HEK293 (cell line): ENCODE results near the gene MEG3.

Experiments
- CTCF ChIA-PET: fragments of 350-600 bp; formaldehyde crosslinking; extraction: SDS; loops from one replicate; lab custom pipeline; 2021; ENCODE audit warnings: antibody characterized with exemption; lab: Yijun Ruan, JAX
- POLR2A ChIA-PET: fragments of 300-600 bp; formaldehyde crosslinking; extraction: SDS; loops from one replicate; lab custom pipeline; 2020; ENCODE audit warnings: antibody characterized with exemption, inconsistent platforms; lab: Yijun Ruan, JAX
- H3K27ac ChIP-seq: fragments of 200-500 bp; sonication (Bioruptor generic); 2 replicates; pipeline ENCODE4 v1.5.1; 2014; ENCODE audit warnings: low read depth, low read length, control low read depth, inconsistent platforms; ENCODE audit errors: extremely low read depth
- H3K36me3 ChIP-seq, 2 experiments: fragments of 200-500 bp in 1 of 2; sonication (Bioruptor generic) in 1 of 2; 1 replicate in 1 of 2; 2 replicates in 1 of 2; pipeline ENCODE4 v1.5.1; 2014 to 2017; ENCODE audit warnings: inconsistent platforms in 2 of 2, low read length in 2 of 2; ENCODE audit not compliant: control insufficient read depth in 2 of 2, insufficient read depth in 1 of 2
- H3K4me1 ChIP-seq: fragments of 200-500 bp; sonication (Bioruptor generic); 2 replicates; pipeline ENCODE4 v1.5.1; 2014; ENCODE audit warnings: mild to moderate bottlenecking, low read length, inconsistent platforms; ENCODE audit not compliant: control insufficient read depth, insufficient read depth
- H3K4me3 ChIP-seq: 2 replicates; pipeline ENCODE4 v1.5.1; 2011; ENCODE audit warnings: low read depth, mild to moderate bottlenecking, control low read depth, low read length, moderate library complexity
- H3K9me3 ChIP-seq: fragments of 200-500 bp; sonication (Bioruptor generic); 2 replicates; pipeline ENCODE4 v1.5.1; 2014; ENCODE audit warnings: low read depth, low read length, inconsistent platforms; ENCODE audit not compliant: control insufficient read depth, insufficient read depth
- AEBP2 ChIP-seq: fragments of 450-650 bp; formaldehyde crosslinking; IDR thresholded peaks from 2 replicates; pipeline ENCODE4 v1.5.1; 2016; ENCODE audit warnings: missing biosample characterization, missing genetic modification characterization, borderline replicate concordance
- BCL6B ChIP-seq: fragments of 450-650 bp; formaldehyde crosslinking; IDR thresholded peaks from 2 replicates; pipeline ENCODE4 v1.5.1; 2017; ENCODE audit warnings: missing biosample characterization, missing genetic modification characterization
- KLF16 ChIP-seq: fragments of 450-650 bp; formaldehyde crosslinking; IDR thresholded peaks from 2 replicates; pipeline ENCODE4 v1.5.1; 2017; ENCODE audit warnings: missing biosample characterization, missing genetic modification characterization
- OVOL3 ChIP-seq: fragments of 450-650 bp; formaldehyde crosslinking; IDR thresholded peaks from 2 replicates; pipeline ENCODE4 v1.5.1; 2016; ENCODE audit warnings: missing biosample characterization, missing genetic modification characterization
- SCRT1 ChIP-seq: fragments of 450-650 bp; formaldehyde crosslinking; IDR thresholded peaks from 2 replicates; pipeline ENCODE4 v1.5.1; 2016; ENCODE audit warnings: missing biosample characterization, missing genetic modification characterization, borderline replicate concordance
- ZFP41 ChIP-seq: fragments of 450-650 bp; formaldehyde crosslinking; IDR thresholded peaks from 2 replicates; pipeline ENCODE4 v1.5.1; 2016; ENCODE audit warnings: missing biosample characterization, missing genetic modification characterization, borderline replicate concordance
- ZNF10 ChIP-seq: fragments of 450-650 bp; formaldehyde crosslinking; IDR thresholded peaks from 2 replicates; pipeline ENCODE4 v1.5.1; 2017; ENCODE audit warnings: missing biosample characterization, missing genetic modification characterization
- ZNF121 ChIP-seq: fragments of 450-650 bp; formaldehyde crosslinking; IDR thresholded peaks from 2 replicates; pipeline ENCODE4 v1.5.1; 2016; ENCODE audit warnings: missing biosample characterization, missing genetic modification characterization
- ZNF140 ChIP-seq: fragments of 450-650 bp; formaldehyde crosslinking; IDR thresholded peaks from 2 replicates; pipeline ENCODE4 v1.5.1; 2016; ENCODE audit warnings: missing biosample characterization, missing genetic modification characterization
- ZNF169 ChIP-seq: fragments of 450-650 bp; formaldehyde crosslinking; IDR thresholded peaks from 2 replicates; pipeline ENCODE4 v1.5.1; 2016; ENCODE audit warnings: missing biosample characterization, missing genetic modification characterization
- ZNF214 ChIP-seq: fragments of 450-650 bp; formaldehyde crosslinking; IDR thresholded peaks from 2 replicates; pipeline ENCODE4 v1.5.1; 2017; ENCODE audit warnings: missing biosample characterization, mild to moderate bottlenecking, missing genetic modification characterization, borderline replicate concordance
- ZNF423 ChIP-seq: fragments of 450-650 bp; formaldehyde crosslinking; IDR thresholded peaks from 2 replicates; pipeline ENCODE4 v1.5.1; 2016; ENCODE audit warnings: missing biosample characterization, missing genetic modification characterization
- ZNF514 ChIP-seq: fragments of 450-650 bp; formaldehyde crosslinking; IDR thresholded peaks from 2 replicates; pipeline ENCODE4 v1.5.1; 2016; ENCODE audit warnings: missing biosample characterization, missing genetic modification characterization
- ZNF610 ChIP-seq: fragments of 450-650 bp; formaldehyde crosslinking; IDR thresholded peaks from 2 replicates; pipeline ENCODE4 v1.5.1; 2016; ENCODE audit warnings: missing biosample characterization, missing genetic modification characterization, borderline replicate concordance
- ZNF692 ChIP-seq: fragments of 450-650 bp; formaldehyde crosslinking; IDR thresholded peaks from 2 replicates; pipeline ENCODE4 v1.5.1; 2016; ENCODE audit warnings: missing biosample characterization, missing genetic modification characterization
- ZNF777 ChIP-seq: fragments of 450-650 bp; formaldehyde crosslinking; IDR thresholded peaks from 2 replicates; pipeline ENCODE4 v1.5.1; 2017; ENCODE audit warnings: missing biosample characterization, missing genetic modification characterization, borderline replicate concordance
- ZNF837 ChIP-seq: fragments of 450-650 bp; formaldehyde crosslinking; IDR thresholded peaks from 2 replicates; pipeline ENCODE4 v1.5.1; 2016; ENCODE audit warnings: missing biosample characterization, missing genetic modification characterization
- TF ChIP-seq, protein P1 (sequence below): fragments of 450-650 bp; formaldehyde crosslinking; IDR thresholded peaks from 2 replicates; pipeline ENCODE4 v1.5.1; 2016; ENCODE audit warnings: missing biosample characterization, missing genetic modification characterization, low read depth
- TF ChIP-seq, protein P2 (sequence below): IDR thresholded peaks from 2 replicates; pipeline ENCODE4 v1.6.1; 2011; ENCODE audit warnings: mild to moderate bottlenecking, low read depth, low read length, borderline replicate concordance

Gene MEG3

DNA sequence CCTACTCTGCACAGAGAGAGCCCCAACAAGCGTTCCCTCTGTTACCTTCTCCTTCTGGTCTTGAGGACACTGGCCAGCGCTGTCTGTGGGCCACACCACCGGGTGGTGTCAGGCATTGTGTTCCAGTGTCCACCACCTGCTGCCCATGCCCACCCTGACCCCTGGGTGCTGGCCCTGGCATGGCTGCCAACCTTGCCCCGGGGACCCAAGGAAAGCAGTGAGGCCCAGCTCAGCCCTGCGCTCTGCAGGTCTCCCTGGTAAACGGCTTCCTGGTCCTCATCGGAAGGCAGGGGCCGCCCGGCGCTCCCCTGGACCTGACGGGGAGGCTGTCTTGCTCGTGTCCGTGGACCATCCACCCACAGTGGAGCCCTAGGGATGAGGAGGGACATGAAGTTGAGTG is 21.8 kb upstream of the MEG3 start:
- Histone ChIP-seq H3K27ac (no peak overlapping the region), H3K36me3 (no peaks in the 10 kb centered on the region), H3K4me3 (no peak overlapping the region), H3K9me3 (no peaks in the 10 kb centered on the region), H3K4me1 (no peaks in the 10 kb centered on the region)
- TF ChIP-seq ZNF777 (tag by site-specific recombination): no peak
- TF ChIP-seq BCL6B (tag by site-specific recombination): no peak
- TF ChIP-seq OVOL3: no peak
- TF ChIP-seq, protein P1, sequence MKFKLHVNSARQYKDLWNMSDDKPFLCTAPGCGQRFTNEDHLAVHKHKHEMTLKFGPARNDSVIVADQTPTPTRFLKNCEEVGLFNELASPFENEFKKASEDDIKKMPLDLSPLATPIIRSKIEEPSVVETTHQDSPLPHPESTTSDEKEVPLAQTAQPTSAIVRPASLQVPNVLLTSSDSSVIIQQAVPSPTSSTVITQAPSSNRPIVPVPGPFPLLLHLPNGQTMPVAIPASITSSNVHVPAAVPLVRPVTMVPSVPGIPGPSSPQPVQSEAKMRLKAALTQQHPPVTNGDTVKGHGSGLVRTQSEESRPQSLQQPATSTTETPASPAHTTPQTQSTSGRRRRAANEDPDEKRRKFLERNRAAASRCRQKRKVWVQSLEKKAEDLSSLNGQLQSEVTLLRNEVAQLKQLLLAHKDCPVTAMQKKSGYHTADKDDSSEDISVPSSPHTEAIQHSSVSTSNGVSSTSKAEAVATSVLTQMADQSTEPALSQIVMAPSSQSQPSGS (tag by site-specific recombination): no peak
- TF ChIP-seq ZNF423: no peak
- CTCF ChIA-PET: no interaction called here
- POLR2A ChIA-PET: no interaction called here

DNA sequence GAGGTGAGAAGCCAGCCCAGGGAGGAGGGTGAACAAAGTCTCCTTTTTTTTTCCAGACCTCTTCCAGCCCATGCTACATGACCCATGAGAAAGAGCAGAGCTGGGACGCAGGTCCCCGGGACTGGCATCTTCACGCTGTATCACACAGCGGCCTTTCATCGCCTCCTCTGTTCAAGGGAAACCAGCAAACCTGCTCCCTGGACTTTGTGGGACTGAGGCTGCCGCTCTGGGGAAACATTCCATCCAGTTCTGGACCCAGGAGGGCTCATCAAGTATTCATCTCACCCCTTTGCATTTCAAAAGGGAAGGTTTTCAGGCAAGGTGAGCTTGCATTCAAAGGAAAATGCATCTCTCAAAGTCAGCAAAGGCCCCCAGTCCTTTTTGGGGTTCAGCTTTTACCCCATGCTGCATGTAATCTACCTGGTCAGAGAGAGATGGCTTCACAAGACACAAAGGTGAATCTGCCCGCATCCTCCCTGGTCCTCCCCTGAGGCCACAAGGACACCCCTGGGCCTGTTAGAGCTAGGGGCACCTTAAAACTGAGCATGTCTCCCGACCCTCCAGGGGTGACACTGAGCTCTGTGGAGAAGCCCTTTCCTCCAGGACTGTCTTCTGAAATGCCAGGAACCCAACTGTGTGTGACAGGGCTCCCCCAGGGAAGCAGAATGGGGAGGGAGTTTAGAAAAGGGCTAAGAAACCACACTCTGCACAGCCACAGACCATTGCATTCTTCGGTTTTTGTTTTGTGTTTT is 21.2 kb upstream of the MEG3 start:
- no peaks in the 10 kb centered on the region for H3K9me3 ChIP-seq
- H3K27ac ChIP-seq: no peak overlapping the region
- ChIA-PET CTCF (no interaction called here), POLR2A (no interaction called here)
- TF ChIP-seq AEBP2 (tag by site-specific recombination) (no peak), ZNF169 (tag by site-specific recombination) (no peak), ZNF140 (tag by site-specific recombination) (no peak), ZFP41 (tag by site-specific recombination) (no peak), KLF16 (tag by site-specific recombination) (no peak), ZNF777 (tag by site-specific recombination) (no peak), ZNF610 (tag by site-specific recombination) (no peak), ZNF692 (no peak), ZNF121 (tag by site-specific recombination) (no peak), SCRT1 (tag by site-specific recombination) (no peak), ZNF514 (tag by site-specific recombination) (no peak), ZNF214 (tag by site-specific recombination) (no peak), ZNF837 (no peak), ZNF10 (tag by site-specific recombination) (no peak)
- TF ChIP-seq, protein P2, sequence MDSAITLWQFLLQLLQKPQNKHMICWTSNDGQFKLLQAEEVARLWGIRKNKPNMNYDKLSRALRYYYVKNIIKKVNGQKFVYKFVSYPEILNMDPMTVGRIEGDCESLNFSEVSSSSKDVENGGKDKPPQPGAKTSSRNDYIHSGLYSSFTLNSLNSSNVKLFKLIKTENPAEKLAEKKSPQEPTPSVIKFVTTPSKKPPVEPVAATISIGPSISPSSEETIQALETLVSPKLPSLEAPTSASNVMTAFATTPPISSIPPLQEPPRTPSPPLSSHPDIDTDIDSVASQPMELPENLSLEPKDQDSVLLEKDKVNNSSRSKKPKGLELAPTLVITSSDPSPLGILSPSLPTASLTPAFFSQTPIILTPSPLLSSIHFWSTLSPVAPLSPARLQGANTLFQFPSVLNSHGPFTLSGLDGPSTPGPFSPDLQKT: no peak
- H3K36me3 ChIP-seq: no peaks in the 10 kb centered on the region
- H3K4me3 ChIP-seq: no peak overlapping the region
- no peaks in the 10 kb centered on the region for H3K4me1 ChIP-seq
